A673 (cell line): ENCODE data around the gene SNED1.

Experiments
- CTCF ChIP-seq: fragments of 300-800, 200-600 bp; sonication (generic); conservative IDR thresholded peaks from 2 replicates; pipeline ENCODE4 v1.5.1; 2017; ENCODE audit warnings: low read depth, mild to moderate bottlenecking, antibody characterized with exemption, low read length, moderate library complexity, mixed read lengths
- EZH2 ChIP-seq: fragments of 200-600 bp; sonication (generic); IDR thresholded peaks from 2 replicates; pipeline ENCODE4 v1.6.1; 2017; ENCODE audit warnings: borderline replicate concordance, low read depth, mild to moderate bottlenecking, mixed read lengths, antibody characterized with exemption, low read length; ENCODE audit not compliant: poor library complexity, severe bottlenecking

GRCh38 chr2:241003369-241003768 lies 5.0 kb downstream of the SNED1 start:
- TF ChIP-seq EZH2 (no peak), CTCF (no peak)
